Myocyte (in vitro differentiated cells): ENCODE measurements around the gene GGPS1. TPM values are rescaled to one million over a fixed set of nuclear protein-coding genes. Genes with fewer than 3 reads are reported as not detected.
A peak's percentile ranks its signal among the peaks of the same experiment; 100 is the strongest.
"Not testable (repeated sequence)": the region's sequence is repeated elsewhere in the genome, so short reads cannot be mapped to it uniquely, and the experiment has no call there.

Experiments used
- DNase-seq: peaks from one replicate; pipeline ENCODE4 v3.0.0-alpha.2; 2012; ENCODE audit warnings: low read depth
- total RNA-seq: library from RNA; depleted of rRNA; stranded (reverse); fragments of >200 nt; gene quantifications from 2 replicates; pipeline ENCODE4 v1.2.3, GENCODE V29; 2014

The GGPS1 gene
- total RNA-seq, 1 donor from 2014 or later, result 32.9 TPM

GRCh38 chr1:235336903-235337302 lies 8.5 kb downstream of the GGPS1 start:
- no peak for DNase-seq

- no peak for DNase-seq
Observed at GRCh38 chr1:235339746-235340145, 11.4 kb downstream of the GGPS1 start.

DNA sequence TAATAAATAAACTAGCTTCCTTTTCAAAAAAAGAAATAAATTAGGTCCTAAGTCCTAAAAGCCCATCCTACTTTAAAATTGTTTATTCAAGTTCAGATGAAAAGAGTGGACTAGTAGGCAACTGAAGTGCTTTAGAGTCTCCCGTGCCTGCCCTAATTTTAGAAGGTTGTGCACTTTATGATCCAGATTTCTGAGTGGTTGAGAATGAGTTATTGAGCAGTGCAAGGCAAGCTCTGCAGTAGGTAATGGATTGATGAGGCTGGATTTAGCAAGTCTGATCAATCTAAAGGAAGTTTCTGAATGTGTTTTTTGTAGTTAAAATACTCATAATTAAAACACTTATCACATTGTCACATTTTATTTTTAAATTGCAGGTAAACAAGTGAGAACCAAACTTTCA lies 13.0 kb downstream of the GGPS1 start:
- DNase-seq, result no peak

DNA sequence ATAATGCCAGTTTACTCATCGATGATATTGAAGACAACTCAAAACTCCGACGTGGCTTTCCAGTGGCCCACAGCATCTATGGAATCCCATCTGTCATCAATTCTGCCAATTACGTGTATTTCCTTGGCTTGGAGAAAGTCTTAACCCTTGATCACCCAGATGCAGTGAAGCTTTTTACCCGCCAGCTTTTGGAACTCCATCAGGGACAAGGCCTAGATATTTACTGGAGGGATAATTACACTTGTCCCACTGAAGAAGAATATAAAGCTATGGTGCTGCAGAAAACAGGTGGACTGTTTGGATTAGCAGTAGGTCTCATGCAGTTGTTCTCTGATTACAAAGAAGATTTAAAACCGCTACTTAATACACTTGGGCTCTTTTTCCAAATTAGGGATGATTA lies 13.7 kb downstream of the GGPS1 start:
- DNase-seq, result no peak

DNA sequence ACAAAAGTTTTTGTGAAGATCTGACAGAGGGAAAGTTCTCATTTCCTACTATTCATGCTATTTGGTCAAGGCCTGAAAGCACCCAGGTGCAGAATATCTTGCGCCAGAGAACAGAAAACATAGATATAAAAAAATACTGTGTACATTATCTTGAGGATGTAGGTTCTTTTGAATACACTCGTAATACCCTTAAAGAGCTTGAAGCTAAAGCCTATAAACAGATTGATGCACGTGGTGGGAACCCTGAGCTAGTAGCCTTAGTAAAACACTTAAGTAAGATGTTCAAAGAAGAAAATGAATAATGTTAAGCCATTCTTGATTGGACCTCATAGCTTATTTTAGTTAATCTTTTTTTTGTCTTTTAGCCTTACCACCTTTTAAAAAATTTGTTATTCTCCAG lies 14.1 kb downstream of the GGPS1 start:
- DNase-seq, result no peak

- DNase-seq, result no peak
Observed at GRCh38 chr1:235343726-235344125, 15.4 kb downstream of the GGPS1 start.

- no peak for DNase-seq
Observed at GRCh38 chr1:235351441-235351840, 23.1 kb downstream of the GGPS1 start.

DNA sequence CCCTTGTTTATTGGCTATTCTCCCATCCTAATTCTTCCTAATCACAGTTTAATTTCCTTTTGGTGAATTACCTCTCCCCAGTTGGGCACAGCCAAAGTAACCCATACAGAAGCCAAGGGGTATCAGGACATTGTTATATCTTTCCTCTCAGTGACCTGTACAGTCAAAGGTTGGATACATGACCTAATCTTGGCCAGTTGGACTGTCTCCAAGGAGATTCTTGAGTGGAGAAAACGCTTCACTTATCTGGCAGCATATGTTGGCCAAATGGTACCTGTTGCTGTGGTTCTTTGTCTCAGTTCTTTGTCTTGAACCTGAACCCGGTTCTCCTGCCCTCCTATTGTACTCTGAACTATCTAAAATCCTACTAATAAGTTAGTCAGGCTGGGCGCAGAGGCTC lies 23.5 kb downstream of the GGPS1 start:
- no peak for DNase-seq

DNA sequence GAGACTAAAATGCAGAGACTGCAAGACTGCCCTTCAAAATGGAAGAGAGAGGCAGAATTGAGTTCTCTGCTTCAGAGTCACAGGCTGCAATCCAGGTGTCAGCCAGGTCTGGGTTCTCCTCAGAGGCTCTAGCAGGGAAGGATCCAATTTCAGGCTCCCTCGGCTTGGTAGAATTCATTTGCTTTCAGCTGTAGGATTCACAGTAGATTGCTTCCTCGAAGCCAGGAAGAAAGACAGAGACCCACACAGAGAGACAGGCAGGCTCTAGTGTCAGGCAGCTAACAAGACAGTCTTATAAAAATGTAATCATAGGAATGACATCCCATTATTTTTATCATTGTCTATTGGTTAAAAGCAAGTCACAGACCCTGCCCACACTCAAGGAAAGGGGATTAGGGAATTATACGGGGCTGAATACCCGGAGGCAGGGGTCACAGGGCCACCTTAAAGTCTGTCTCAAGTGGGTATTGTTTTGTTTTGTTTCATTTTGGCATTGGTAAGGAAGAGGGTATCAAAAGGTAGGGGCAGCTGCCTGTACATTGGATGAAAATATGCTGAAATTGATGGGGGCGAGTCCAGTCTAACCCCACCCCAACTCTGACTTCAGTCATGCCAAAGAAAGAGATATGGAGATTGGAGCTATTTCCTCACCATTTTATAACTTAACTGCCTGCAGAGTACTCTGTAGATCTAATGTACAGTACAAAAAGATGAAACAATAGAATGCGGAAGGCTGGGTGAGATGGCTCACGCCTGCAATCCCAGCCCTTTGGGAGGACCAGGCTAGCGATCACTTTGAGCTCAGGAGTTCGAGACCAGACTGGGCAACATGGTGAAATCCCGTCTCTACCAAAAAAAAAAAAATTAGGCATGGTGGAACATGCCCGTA lies 29.4 kb downstream of the GGPS1 start:
- DNase-seq, result no peak

- DNase-seq, result no peak
Observed at GRCh38 chr1:235358899-235359298, 30.5 kb downstream of the GGPS1 start.

GRCh38 chr1:235364189-235364588 lies 35.8 kb downstream of the GGPS1 start:
- DNase-seq, result not testable (repeated sequence)

DNA sequence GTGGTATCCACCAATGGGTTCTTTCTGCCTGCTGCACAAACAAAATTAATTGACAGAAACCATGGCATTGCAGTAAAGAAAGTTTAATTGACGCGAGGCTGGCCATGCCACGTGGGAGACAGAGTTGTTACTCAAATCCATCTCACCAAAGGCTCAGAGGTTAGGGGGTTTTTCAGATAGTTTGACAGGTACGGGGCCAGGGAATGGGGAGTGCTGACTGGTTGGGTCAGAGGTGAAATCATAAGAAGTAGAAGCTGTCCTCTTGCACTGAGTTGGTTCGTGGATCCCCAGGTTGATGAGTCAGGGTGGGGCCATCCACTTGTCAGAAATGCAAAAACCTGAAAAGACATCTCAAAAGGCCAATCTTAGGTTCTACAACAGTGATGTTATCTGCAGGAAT lies 37.9 kb downstream of the GGPS1 start:
- no peak for DNase-seq

DNA sequence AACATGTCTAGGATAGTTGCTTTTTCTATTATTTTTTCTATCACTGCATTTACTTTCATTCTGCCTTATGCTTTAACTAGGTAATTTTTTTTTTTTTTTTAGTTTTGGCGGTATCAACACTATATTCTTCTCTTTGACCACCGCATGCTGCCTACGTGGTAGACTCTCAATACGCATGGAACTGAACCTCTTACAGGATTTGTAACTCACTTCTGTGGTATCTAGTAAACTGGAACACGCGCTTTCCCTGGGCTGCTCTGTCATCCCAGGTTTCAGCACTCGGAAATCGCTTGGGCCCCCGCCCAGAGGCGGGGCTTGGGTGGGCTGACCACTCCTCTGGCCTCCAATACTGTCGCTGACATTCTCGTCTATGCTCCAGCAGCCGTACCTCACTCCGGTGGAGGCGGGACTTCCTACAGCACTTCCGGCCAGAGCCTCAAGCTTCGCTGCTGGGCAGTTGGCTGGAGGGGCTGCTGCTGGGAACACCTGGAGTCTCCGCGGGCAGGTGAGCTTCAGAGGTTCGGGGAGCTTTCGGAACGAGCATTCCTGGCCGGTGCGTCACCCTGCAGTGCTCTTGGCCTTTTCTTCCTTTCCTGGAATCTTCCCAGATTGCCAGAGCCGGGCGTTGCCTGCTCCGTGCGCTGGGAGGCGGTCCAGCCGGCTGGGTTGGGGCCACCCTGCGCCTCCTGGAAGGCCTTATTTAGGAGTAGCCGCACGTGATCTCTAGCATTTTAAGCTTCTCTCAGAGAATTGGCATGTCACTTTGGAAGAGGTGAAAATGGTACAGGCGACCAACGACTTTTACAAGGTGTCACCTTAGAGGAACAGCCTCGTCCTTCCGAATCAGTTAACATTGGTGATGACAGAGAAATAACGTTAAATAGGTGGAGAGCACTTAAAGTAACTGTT lies 38.9 kb downstream of the GGPS1 start, which contains the start of gene TBCE:
TBCE (plus strand) TSS at position 428 of the 909 bp plus-strand sequence. CDS start 12,623 bp downstream, outside the sequence.
- DNase-seq, result peak; percentile 98

- DNase-seq, result no peak
Observed at GRCh38 chr1:235368428-235368827, 40.1 kb downstream of the GGPS1 start.

- DNase-seq, result no peak
Observed at GRCh38 chr1:235369802-235370201, 41.4 kb downstream of the GGPS1 start.

DNA sequence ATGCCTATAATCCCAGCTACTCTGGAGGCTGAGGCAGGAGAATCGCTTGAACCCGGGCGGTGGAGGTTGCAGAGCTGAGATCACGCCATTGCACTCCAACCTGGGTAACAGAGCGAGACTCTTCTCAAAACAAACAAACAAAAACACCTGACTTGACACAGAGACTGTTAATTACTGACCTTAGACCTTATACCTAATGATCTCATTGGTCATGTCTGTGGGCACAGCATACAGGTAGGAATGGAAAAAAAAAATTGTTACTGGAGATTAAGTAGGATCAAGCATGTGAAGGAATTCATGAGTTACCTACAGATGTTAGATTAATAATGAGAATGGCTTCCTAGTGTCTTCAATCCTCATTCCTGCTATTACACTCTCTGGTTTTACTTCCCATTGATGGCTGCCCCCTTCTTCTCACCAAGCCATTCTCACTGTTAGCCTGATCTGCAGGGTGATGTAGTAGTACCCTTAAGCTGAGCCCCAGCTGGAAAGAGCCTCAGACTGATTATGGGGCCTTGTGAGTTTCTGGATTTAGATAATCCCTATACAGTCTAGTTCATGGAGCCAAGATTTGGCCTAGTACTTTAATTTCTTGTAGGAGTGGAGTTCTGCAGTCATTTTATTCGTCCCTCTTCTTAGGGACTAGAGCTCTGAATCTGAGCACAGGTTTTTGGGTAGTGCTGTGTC lies 47.7 kb downstream of the GGPS1 start:
- no peak for DNase-seq

DNA sequence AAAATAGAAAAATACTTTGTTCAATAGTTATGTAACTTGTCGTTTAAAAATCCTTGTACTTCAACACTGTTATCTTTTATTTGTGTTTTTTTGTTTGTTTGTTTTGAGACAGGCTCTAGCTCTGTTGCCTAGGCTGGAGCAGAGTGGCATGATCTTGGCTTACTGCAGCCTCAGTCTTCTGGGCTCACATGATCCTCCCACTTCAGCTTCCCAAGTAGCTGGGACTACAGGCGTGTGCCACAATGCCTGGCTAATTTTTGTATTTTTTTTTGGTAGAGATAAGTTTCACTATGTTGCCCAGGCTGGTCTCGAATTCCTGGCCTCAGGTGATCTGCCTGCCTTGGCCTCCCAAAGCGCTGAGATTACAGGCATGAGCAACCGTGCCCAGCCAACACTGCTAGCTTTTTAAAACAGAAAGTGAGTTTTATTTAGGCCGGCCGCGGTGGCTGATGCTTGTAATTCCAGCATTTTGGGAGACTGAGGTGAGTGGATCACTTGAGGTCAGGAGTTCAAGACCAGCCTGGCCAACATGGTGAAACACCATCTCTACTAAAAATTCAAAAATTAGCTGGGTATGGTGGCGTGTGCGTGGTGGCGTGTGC lies 49.9 kb downstream of the GGPS1 start:
- DNase-seq, result not testable (repeated sequence)

DNA sequence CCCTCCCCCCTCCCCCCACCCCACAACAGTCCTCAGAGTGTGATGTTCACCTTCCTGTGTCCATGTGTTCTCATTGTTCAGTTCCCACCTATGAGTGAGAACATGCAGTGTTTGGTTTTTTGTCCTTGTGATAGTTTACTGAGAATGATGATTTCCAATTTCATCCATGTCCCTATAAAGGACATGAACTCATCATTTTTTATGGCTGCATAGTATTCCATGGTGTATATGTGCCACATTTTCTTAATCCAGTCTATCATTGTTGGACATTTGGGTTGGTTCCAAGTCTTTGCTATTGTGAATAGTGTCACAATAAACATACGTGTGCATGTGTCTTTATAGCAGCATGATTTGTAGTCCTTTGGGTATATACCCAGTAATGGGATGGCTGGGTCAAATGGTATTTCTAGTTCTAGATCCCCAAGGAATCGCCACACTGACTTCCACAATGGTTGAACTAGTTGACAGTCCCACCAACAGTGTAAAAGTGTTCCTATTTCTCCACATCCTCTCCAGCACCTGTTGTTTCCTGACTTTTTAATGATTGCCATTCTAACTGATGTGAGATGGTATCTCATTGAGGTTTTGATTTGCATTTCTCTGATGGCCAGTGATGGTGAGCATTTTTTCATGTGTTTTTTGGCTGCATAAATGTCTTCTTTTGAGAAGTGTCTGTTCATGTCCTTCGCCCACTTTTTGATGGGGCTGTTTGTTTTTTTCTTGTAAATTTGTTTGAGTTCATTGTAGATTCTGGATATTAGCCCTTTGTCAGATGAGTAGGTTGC lies 53.8 kb downstream of the GGPS1 start:
- not testable (repeated sequence) for DNase-seq

GRCh38 chr1:235385633-235386032 lies 57.3 kb downstream of the GGPS1 start:
- DNase-seq, result not testable (repeated sequence)

DNA sequence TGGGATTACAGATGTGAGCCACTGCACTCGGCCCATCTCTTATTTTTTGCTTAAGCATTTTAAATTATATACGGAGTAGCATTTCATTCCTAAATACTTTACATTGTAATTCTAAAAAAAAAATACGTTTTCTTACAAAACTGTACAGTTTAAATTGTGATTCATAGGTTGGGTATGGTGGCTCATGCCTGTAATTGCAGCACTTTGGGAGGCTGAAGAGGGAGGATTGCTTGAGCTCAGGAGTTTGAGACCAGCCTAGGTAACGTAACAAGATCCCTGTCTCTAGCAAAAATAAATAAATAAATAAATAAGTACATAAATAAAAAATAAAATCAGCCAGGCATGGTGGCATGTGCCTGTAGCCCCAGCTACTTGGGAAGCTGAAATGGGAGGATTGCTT lies 63.5 kb downstream of the GGPS1 start:
- no peak for DNase-seq
